CD4-positive, alpha-beta T cell treated with Interleukin-2 at 100 ng/mL for 4 hours (primary cell): ENCODE measurements around the gene ZMYND19.
"Not testable (repeated sequence)": the region's sequence is repeated elsewhere in the genome, so short reads cannot be mapped to it uniquely, and the experiment has no call there.

Experiments
- DNase-seq: peaks from one replicate; pipeline ENCODE4 v3.0.0-alpha.2; 2020; ENCODE audit warnings: low spot score

Gene ZMYND19

DNA sequence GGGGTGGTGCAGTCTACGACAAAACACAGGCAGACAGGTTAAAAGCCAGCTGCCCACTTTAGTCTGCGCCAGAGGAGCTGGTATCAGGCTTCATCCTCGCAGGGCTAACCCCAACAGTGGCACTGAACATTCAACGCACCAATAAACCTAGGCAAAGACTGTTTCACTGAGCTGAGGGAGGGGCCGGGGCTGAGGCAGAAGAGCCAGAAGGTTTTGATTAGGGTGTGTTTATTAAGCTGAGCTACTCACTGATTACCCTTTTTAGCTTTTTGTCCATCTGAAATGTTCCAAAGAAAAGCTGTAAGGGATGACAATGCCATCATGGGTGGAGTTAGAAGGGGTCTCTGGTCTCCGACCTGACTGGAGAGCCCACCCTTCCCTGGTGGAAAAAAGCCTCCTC is 1.4 kb downstream of the ZMYND19 start:
- DNase-seq: no peak

DNA sequence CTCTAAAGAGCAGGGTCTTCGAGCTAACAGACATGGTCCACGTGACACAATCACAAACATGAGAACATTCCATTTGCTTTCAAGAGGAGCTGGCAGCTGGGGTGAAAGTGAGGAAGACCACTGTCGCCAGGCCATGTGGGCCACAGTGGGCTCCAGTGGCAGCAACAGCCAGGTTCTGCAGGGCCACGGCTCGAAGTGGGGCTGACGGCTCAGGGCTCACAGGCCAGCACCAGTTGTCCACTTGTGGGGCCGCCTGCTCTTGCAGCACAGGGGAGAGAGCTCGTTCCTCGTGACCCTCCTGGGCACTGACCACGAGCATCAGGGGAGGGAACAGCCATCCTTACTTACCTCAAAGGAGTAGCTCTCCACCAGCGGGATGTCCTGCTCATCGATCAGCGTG is 2.0 kb downstream of the ZMYND19 start:
- DNase-seq: no peak

DNA sequence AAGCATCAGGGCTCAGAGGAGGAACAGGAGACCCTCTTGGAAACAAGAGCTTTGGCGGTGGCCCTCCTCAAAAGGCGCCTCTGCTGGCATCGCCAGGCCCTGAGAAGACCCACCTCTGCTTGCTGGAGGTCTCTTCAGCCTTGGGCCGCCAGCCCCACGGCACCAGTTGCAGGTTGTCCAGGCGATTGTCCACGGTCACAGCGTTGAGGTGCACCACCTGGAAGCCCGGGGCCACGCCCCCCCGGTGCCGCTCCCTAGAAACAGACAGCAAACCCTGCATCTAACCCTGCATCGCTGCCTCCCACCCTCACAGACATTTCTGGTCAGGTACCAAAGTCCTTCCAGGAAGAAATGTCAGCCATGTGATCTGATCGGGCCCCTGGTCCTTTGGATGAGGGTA is 3.5 kb downstream of the ZMYND19 start:
- DNase-seq: no peak

DNA sequence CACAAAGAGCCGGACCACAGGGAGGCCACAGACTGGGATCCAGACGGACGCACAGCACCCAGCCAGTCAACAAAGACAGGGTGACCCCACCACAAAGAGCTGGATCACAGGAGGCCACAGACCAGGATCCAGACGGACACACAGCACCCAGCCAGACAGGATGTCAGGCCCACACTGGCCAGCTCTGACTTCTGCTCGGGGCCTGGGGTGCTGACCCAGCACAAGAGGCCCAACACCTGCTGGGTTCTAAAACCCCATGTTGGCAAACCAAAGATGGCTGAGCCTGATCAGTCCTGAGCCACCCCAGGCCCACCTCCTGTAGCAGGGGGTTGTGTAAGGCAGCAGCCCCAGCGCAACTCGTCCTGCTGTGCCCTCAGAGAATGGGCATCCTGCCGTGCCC is 6.4 kb downstream of the ZMYND19 start:
- DNase-seq: no peak

DNA sequence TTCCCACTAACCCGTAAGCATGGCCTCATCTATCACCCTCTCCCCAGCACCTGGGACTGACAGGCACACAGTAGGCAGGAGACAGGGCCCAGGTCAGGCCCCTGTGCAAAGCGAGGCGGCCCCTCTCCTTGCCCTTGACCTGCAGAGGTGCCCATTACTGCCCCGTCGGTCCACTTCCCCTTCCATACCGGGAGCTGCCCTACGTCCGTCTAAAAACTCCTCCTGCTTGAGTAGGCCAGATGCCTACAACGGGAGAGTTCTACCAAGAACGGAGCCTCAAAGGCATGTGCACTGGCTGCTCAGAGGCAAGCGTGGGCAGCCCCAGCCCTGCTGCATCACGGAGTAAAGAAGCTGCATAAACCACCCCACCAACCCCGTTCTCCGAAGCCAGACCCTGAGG is 7.0 kb downstream of the ZMYND19 start:
- DNase-seq: no peak

DNA sequence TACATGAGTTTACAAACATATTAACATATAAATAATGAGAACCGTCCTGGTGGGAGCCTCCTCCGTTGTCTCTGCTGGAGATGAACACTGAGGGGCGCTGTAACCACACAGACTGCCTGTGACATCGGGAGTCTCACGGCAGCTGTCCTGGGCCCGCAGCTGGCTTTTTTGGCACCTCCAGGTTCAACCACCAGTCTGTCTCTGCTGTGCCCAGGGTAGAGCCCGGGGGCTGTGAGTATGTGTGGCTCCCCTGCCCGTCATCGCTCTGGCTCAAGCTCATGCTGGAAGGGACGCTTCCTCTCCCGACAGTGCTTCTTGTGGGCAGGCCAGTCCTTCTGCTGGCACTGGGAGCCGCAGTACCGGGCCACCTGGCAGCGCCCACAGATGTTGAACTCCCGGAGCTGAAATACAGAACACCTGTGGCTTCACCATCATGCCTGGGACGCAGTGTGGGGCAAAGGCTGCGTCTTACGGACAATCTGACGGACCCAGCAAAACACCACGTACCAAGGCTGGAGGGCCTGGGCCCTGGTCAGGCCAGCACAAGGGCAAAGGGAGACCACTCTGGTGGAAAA is 7.9 kb downstream of the ZMYND19 start:
- DNase-seq: no peak

DNA sequence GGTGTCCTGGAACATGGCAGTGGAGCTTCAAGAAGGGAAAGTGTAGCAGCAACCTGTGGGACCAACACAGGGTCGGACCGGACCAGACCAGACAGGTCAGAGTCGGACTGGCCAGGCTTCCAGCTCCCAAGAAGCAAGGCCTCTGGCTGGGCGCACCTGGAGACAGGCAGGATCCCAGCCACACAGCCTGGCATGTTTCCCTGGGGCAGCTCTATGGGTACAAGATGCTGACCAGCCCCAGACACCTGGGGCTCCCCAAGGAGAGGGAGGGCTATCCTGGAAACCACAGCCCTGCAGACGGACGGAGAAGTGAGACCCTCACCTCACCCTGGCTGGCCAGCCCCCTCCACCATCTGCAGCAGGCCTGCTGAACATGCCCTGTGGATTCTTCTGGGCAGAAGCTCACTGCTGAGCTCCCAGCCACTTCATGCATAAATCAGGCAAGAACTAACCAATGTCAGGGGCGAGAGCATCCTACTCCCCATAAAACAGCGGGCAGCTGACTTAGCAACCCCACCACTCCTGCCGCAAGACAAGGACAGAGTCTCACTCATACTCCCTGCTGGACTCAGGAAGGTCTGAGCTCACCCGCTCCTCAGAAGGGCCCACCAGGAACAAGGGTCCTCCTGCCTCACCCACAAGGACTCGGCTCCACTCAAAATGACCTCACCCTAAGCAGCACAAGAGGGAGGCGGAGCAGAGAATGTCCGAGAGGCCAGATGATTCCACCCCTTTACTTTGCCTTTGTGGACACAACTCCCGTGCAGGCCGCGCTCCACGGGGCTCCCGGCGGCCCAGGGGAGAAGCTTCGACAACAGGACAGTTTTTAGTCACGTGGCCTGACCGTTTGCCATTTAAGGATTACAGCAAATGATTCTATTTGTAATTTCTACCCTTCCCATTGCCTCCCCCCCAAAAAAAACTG is 8.7 kb downstream of the ZMYND19 start:
- DNase-seq: no peak

DNA sequence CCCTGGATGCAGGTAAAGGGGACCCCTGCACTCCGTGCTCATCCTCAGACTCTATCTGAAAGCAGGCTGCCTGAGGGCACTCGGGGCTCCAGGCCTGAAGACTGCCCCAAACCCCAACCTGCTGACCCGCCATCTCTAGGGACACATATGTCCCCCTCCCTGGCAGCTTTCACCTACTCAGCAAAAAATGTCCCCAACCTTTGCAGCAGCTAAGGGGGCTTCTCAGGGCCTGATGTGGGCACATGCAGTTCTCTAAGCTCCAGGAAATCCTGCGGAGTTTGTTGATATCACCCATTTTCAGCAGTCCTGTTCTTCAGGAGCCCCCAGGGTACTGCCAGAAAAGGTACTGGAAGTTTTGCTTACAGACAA is 9.4 kb downstream of the ZMYND19 start:
- no peak for DNase-seq

DNA sequence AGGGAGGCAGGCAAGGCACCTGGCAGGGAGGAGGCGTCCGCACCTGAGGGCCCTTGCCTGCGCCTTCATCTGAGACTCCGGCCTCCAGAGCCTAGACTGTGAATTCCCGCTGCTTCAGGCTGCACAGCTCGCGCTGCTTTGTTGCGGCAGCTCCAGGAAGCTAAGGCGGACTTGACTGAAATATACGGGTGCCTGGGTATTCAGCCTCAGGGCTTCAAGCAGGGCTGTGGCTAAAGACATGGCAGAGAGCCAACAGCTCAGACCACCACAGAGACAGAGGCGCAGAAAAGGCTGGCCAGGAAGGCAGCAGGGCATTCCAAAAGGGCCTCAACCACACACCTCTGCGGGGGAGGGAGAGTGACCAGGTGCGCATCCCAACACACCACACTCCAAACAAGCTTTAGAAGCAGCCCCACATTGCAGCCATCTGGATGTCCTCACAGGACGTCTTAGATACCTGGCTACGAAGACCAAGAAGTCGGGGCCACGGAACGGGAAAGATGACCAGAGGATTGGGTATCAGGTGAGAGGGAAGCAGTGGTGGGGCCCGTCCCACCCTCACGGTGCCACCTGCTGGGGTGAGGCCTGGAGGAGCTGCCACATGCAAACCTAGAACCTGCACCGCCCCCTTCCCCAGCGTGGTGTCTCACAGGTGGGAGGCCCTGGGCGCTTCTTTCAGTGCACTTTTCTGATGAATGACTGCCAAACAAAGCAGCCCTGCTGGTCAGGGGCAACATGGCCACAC is 9.9 kb downstream of the ZMYND19 start:
- DNase-seq: no peak

DNA sequence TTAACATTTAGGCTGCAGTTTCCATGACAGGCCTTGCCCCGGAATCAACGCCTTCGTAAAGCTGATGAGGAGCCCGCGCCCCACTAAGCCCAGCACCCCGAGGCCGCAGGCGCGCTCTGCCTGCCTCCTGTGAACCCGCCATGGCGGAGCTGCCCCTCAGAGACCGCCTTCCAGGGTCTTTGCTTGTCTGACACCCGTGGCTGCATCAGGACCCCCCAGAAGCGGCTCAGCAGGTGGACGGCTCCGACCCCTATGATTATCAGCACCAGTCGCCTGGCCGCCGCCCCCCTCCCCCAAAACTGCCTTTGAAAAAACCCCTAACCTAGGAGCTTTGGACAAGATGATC is 11.1 kb downstream of the ZMYND19 start:
- DNase-seq: no peak

DNA sequence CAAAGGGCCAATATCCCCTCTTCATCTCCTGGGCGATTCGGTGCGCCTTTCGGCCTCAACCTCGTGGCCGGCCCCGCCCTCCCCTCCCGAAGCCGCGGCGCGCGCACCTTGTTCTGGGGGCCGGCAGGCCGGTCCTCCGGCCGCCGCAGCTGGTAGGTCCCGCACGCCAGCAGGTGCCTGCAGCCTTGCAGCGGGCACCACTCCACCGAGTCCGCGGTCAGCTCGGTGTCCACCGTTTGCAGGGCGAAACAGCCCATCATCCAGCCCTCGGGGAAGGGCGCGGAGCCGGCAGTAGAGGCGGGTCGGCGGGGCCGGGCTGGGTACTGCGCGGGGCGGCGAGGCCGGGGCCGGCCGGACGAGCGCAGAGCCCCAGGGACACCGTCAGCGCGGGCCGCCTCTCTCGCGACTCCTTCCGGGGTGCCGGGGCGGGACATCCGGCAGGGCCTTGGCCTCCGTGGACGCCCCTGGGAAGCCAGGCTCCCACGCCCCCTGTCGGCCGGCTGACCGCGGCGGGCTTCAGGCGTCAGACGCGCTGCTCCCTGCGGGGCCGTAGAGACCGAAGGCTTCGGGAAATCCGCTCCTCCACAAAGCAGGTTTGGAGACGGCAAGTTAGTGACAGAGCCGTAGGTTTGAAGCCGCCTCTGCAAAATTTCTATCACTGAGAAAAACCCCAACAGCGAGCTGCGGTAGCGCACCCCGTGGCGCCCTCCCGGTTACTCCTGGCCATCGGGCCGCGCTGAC is 11.6 kb downstream of the ZMYND19 start, which contains the start of gene DPH7:
TSS of gene DPH7 (minus strand) at position 408 of the 741 bp plus-strand sequence. CDS start at position 260, 148 bp downstream.
- peak; percentile 95 for DNase-seq

DNA sequence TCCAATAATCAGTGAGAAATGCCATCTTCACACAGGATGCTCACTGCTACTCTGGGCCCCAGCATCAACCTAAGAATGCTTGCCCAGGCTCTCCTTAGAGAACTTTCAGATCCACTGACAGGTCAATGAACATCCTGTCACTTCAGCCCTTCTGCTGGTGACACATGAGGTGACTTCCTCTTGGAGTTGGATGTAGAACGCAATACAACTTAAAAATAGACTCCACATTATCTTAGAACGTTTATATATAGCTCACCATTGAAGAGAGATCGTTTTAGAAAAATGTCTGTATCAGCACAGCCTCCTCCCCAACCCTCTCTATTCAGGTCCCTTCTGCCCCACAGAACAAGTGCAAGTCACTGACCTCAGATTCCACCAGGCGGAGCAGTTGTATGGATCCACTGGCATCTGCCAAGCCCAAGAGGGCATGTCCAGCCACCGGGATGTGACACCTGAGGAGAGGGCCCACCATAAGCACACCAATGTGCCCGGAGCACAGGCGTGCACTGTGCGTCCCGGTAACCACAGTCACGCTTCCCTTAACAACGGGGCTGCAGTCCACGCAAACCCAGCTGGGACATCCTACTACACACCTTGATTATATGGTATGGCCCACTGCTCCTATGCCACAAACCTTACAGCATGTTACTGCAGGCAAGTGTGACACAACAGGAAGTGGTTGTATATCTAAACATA is 14.4 kb downstream of the ZMYND19 start:
- no peak for DNase-seq

DNA sequence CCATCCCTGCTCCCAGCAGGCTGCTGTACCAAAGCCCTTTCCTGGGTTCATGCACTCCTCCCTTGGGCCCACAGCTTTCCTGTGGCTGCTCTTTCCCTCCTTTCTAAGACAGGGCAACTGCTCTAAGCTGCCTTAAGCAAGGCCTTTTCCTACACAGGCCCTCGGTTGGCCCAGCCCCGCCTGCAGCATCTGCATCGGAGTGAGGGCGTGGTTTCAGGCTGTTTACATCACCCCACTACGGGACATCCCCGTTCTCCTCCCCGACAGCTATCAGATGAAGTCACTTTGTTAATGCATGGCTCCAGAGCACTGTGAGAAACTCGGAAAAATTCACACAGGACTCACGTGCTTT is 15.0 kb downstream of the ZMYND19 start:
- peak; percentile 33 for DNase-seq

DNA sequence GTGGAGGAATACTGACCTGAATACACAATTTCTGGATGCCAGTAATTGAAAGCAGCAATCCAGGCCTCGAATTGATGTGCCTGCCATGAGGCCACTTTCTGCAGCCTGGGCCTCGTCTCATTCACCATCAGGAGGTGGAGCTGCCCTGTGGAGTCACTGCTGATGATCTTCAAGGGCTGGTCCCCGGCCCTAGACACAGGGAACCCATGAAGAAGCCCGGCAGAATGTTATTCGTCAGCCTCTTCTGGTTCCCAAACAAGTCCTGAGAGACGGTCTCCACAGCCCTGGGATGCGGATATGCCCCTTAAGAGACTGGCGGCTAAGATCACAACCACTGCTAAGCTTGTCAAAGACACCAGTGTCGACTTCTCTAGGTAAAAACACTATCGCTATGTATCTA is 16.1 kb downstream of the ZMYND19 start:
- no peak for DNase-seq

DNA sequence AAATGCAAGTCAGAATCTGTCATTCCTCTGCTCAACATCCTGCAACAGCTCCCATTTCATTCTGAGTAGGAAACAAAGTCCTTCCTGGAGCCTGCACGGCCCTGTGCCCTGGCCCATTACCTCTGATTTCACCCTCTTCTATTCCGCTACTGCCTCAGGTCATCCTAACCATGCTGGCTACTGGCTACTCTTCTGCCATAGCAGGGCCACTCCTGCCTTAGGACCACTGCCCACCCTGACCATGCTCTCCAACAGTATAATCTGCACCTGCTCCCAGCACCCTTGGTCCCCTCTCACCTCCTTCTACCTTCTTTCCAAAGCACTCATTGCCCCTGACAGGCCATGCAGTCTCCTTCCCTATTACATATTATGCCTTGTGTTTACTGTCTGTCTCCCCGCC is 19.7 kb downstream of the ZMYND19 start:
- no peak for DNase-seq

DNA sequence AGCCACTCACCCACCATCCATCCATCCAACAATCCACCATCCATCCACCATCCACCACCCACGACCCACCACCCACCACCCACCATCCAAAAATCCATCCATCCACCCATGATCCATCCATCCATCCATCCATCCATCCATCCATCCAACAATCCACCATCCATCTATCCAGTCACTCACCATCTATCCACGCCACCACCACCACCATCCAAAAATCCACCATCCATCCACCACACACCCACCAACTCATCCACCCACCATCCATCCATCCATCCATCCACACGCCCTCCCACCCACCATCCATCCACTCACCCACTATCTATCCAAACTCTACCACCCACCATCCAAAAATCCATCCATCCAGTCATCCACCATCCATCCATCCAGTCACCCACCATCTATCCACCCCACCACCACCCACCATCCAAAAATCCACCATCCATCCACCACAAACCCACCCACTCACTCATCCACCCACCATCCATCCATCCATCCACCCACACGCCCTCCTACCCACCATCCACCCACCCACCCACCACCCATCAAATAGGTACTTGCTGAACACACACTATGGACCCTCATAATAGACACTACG is 20.6 kb downstream of the ZMYND19 start:
- no peak for DNase-seq

DNA sequence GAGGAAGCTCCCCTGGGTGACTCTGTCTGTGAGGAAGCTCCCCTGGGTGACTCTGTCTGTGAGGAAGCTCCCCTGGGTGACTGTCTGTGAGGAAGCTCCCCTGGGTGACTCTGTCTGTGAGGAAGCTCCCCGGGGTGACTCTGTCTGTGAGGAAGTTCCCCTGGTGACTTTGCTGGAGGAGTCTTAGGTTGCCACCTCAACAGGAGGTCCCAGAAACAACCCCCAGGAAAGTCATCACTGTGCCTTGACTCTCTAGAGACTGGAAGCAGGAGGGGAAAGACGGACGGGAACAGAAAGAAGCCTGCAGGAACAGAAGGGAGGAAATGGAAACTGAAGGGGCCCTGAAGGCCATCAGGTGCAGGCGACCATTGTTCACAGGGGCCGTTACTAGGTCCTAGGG is 21.9 kb downstream of the ZMYND19 start:
- not testable (repeated sequence) for DNase-seq

DNA sequence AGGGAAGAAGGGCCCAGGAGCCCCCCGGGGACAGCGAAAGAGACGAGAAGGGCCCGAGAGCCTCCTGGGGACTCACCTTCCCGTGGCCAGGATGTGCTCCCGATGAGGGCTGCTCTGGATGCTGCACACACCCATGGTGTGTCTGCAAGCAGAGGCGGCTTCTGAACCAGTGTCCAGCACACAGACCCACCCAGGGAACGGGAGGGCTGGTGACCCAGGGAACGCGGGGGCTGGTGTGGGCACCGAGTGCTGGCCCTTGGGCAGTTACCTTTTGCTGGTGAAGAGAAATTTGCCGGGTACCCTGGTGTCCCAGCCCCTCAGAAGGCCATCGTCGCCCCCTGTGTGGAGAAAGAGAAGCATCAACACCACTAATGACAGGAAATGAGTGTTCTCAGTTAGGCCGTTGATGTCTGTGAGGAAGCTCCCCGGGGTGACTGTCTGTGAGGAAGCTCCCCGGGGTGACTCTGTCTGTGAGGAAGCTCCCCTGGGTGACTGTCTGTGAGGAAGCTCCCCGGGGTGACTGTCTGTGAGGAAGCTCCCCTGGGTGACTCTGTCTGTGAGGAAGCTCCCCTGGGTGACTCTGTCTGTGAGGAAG is 25.4 kb downstream of the ZMYND19 start:
- peak; percentile 11 for DNase-seq

DNA sequence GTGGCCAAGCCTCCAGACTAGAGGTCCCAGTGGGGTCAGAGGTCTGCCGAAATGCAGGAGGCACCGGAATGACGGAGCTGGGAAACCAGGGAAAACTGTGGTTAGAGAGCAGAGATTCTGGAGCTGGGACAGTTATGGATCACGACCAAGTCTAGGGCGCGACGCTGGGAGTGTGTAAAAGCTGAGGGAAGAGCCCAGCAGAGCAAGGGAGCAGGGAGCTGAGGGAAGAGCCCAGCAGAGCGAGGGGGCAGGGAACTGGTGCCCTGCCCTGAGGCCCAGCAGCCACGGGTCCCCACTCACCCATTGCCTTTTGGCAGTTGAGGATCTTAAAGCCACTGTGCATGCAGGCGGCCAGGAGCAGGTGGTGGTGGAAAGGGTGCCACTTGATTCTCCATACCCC is 26.2 kb downstream of the ZMYND19 start:
- DNase-seq: no peak

DNA sequence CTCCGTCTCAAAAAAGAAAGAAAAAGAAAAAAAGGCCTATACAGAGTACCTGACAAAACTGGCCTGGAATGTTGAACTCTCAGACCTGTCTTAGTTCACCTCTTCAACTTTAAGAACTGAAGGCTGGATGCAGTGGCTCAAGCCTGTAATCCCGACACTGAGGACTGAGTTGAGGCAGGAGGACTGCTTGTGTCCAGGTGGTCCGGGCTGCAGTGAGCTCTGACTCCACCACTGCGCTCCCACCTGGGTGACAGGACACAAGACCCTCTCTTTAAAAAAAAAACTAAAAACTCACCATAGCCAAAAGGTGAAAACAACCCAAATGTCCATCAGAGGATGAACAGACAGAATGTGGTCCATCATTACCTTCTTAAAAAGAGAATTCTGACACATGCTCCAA is 32.2 kb downstream of the ZMYND19 start:
- no peak for DNase-seq
